Activated effector memory CD4-positive, alpha-beta T cell treated with Interleukin-2 at 50 U/mL for 16 hours (primary cell): ENCODE results near the gene NTF3.

ENCODE experiments used
- DNase-seq: peaks from one replicate; pipeline ENCODE4 v3.0.0-alpha.2; 2020

Gene NTF3

GRCh38 chr12:5489760-5490406 is 58.0 kb downstream of the NTF3 start:
- DNase-seq, result no peak

GRCh38 chr12:5492562-5492961 is 60.7 kb downstream of the NTF3 start:
- DNase-seq, result no peak

GRCh38 chr12:5493018-5493417 is 61.1 kb downstream of the NTF3 start:
- DNase-seq, result no peak

GRCh38 chr12:5494343-5494742 is 62.4 kb downstream of the NTF3 start:
- no peak for DNase-seq

GRCh38 chr12:5497329-5498053 is 65.6 kb downstream of the NTF3 start:
- no peak for DNase-seq

GRCh38 chr12:5498076-5498475 is 66.2 kb downstream of the NTF3 start:
- no peak for DNase-seq

GRCh38 chr12:5498806-5499205 is 66.9 kb downstream of the NTF3 start:
- no peak for DNase-seq

- no peak for DNase-seq
These were observed 67.8 kb downstream of the NTF3 start for GRCh38 chr12:5499566-5500330.

GRCh38 chr12:5500331-5500659 is 68.4 kb downstream of the NTF3 start:
- no peak for DNase-seq

GRCh38 chr12:5503774-5504173 is 71.9 kb downstream of the NTF3 start:
- DNase-seq, result no peak

GRCh38 chr12:5505116-5505515 is 73.2 kb downstream of the NTF3 start:
- DNase-seq, result no peak

GRCh38 chr12:5505751-5506150 is 73.8 kb downstream of the NTF3 start:
- DNase-seq, result no peak

GRCh38 chr12:5506295-5506694 is 74.4 kb downstream of the NTF3 start:
- no peak for DNase-seq

GRCh38 chr12:5506821-5507231 is 74.9 kb downstream of the NTF3 start:
- DNase-seq, result no peak

GRCh38 chr12:5507401-5507935 is 75.6 kb downstream of the NTF3 start:
- DNase-seq, result no peak

GRCh38 chr12:5507944-5508343 is 76.0 kb downstream of the NTF3 start:
- DNase-seq, result no peak

- no peak for DNase-seq
These were observed 77.2 kb downstream of the NTF3 start for GRCh38 chr12:5509102-5509501.

- no peak for DNase-seq
These were observed 77.6 kb downstream of the NTF3 start for GRCh38 chr12:5509557-5509956.

GRCh38 chr12:5510251-5510805 is 78.4 kb downstream of the NTF3 start:
- DNase-seq, result no peak

GRCh38 chr12:5511256-5511643 is 79.3 kb downstream of the NTF3 start:
- DNase-seq, result no peak

- DNase-seq, result no peak
These were observed 80.0 kb downstream of the NTF3 start for GRCh38 chr12:5511644-5512600.

GRCh38 chr12:5512601-5512970 is 80.7 kb downstream of the NTF3 start:
- DNase-seq, result no peak
